Measurements from ENCODE around the gene MCC. TPM values are rescaled to one million over a fixed set of nuclear protein-coding genes. Genes with fewer than 3 reads are reported as not detected.

MCC gene
- total RNA-seq, 2 donors from 2014 or later, result 164 to 187 TPM

DNA sequence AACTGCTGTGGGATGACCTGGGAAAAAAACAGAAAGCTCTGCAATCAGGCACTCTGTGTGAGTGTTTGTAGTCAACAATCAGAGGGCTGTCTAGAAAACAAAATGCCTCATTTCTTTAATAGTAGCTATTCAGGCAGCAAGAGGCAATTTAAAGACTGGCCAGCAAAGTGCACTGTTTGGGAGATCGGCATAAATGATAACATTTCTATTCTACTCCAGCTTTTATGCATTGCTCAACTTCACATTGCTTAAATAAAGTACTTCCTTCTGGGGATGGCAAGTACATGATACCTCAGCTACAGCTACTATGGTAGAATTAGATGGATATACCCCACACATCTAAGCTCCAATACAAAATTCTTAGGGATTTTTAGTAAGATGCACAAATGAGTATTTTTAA, 318.5 kb downstream of the MCC start:
- Histone ChIP-seq H3K27me3 (ENCODE audit: control insufficient read depth, insufficient read depth, low read length, poor library complexity, severe bottlenecking) (no peaks in the 10 kb centered on the region), H3K4me3 (ENCODE audit: low read length) (no peak overlapping the region), H3K9me3 (ENCODE audit: control insufficient read depth, low read length) (no peaks in the 10 kb centered on the region), H3K9ac (ENCODE audit: extremely low read depth, low read length, poor library complexity, severe bottlenecking) (no peak overlapping the region), H3K27ac (ENCODE audit: low read depth, low read length) (no peak overlapping the region), H3K36me3 (ENCODE audit: control insufficient read depth, insufficient read depth, low read length) (peaks cover 57% of the 10 kb centered on the region), H3K4me1 (ENCODE audit: control insufficient read depth, insufficient read depth, low read length) (peaks cover 21% of the 10 kb centered on the region)
- H3K27ac Mint-ChIP-seq, result no peak overlapping the region
- WGBS, 2 experiments (ENCODE audit: insufficient coverage in 1 of 2, insufficient read length in 1 of 2), result 97% methylated on average over 1 of the region's 1 CpG; no CpG with 5 or more reads in 1 of the 2 experiments
- peak; percentile 22 for DNase-seq
- H3K27me3 Mint-ChIP-seq (ENCODE audit: insufficient read depth), result no peaks in the 10 kb centered on the region
- H3K4me1 Mint-ChIP-seq, result peaks cover 69% of the 10 kb centered on the region
- TF ChIP-seq, protein P1, sequence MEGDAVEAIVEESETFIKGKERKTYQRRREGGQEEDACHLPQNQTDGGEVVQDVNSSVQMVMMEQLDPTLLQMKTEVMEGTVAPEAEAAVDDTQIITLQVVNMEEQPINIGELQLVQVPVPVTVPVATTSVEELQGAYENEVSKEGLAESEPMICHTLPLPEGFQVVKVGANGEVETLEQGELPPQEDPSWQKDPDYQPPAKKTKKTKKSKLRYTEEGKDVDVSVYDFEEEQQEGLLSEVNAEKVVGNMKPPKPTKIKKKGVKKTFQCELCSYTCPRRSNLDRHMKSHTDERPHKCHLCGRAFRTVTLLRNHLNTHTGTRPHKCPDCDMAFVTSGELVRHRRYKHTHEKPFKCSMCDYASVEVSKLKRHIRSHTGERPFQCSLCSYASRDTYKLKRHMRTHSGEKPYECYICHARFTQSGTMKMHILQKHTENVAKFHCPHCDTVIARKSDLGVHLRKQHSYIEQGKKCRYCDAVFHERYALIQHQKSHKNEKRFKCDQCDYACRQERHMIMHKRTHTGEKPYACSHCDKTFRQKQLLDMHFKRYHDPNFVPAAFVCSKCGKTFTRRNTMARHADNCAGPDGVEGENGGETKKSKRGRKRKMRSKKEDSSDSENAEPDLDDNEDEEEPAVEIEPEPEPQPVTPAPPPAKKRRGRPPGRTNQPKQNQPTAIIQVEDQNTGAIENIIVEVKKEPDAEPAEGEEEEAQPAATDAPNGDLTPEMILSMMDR (conservative IDR thresholded peaks at IDR 0.05), result no peak
- no peaks in the 10 kb centered on the region for H3K9me3 Mint-ChIP-seq
- no peak overlapping the region for H3K4me3 Mint-ChIP-seq
- peaks cover 26% of the 10 kb centered on the region for H3K36me3 Mint-ChIP-seq (ENCODE audit: low read depth)

DNA sequence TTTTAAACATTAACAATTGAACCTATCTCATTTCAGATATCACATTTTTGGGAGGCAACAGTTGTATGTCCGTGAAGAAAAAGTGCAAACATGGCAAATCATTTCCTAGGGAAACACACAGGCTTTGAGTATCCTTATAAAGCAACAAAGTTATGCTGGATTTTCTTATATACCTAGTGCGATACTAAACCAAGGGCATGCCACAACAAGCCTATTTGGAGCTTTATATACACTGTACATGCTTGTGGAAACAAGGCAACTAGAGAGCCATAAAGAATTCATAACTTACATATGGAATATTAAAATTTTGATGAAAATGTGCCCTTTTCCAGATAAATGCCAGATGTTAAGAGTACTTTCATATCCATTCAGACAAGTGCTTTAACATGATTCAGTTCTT, 320.3 kb downstream of the MCC start:
- TF ChIP-seq, protein P1 (conservative IDR thresholded peaks at IDR 0.05), result no peak
- Mint-ChIP-seq H3K27ac (no peak overlapping the region), H3K27me3 (ENCODE audit: insufficient read depth) (no peaks in the 10 kb centered on the region), H3K4me1 (peaks cover 81% of the 10 kb centered on the region), H3K9me3 (no peaks in the 10 kb centered on the region), H3K4me3 (no peak overlapping the region), H3K36me3 (ENCODE audit: low read depth) (peaks cover 27% of the 10 kb centered on the region)
- H3K36me3 ChIP-seq (ENCODE audit: control insufficient read depth, insufficient read depth, low read length), result peaks cover 43% of the 10 kb centered on the region
- H3K4me3 ChIP-seq (ENCODE audit: low read length), result no peak overlapping the region
- DNase-seq, result no peak
- peaks cover 29% of the 10 kb centered on the region for H3K4me1 ChIP-seq (ENCODE audit: control insufficient read depth, insufficient read depth, low read length)
- H3K27me3 ChIP-seq (ENCODE audit: control insufficient read depth, insufficient read depth, low read length, poor library complexity, severe bottlenecking), result no peaks in the 10 kb centered on the region
- WGBS, 2 experiments (ENCODE audit: insufficient coverage in 1 of 2, insufficient read length in 1 of 2), result 94 to 100% methylated on average over 1 to 2 of the region's 2 CpGs
- no peaks in the 10 kb centered on the region for H3K9me3 ChIP-seq (ENCODE audit: control insufficient read depth, low read length)
- H3K9ac ChIP-seq (ENCODE audit: extremely low read depth, low read length, poor library complexity, severe bottlenecking), result no peak overlapping the region
- no peak overlapping the region for H3K27ac ChIP-seq (ENCODE audit: low read depth, low read length)

DNA sequence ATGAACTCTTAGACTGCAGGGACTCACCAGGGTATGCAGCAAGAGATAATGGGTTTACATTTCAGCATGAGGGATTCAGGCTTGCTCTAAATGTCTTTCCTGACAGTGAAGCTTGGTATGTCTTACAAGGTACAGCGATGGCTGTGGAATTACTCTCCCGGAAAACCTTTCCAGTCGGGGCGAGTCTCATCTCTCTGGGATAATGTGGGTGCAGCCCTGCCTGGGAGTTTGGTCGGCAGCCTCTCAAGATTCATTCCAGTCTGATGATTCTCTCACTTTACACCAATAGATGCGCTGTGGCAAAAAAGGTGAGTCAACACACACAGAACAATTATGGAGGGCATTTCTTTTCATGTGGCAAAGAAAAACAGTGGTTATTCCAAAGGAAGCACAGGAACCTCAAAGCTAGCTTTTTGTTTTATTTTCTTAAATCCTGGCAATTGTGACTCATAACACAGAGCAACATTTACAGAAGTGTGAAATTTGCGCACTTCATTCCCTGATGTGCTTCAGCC, 321.3 kb downstream of the MCC start:
- no peak overlapping the region for H3K9ac ChIP-seq (ENCODE audit: extremely low read depth, low read length, poor library complexity, severe bottlenecking)

More for the DNA sequence above, 321.3 kb downstream of the MCC start:
- no peaks in the 10 kb centered on the region for H3K27me3 ChIP-seq (ENCODE audit: control insufficient read depth, insufficient read depth, low read length, poor library complexity, severe bottlenecking)
- H3K4me1 ChIP-seq (ENCODE audit: control insufficient read depth, insufficient read depth, low read length), result peaks cover 29% of the 10 kb centered on the region
- Mint-ChIP-seq H3K36me3 (ENCODE audit: low read depth) (peaks cover 32% of the 10 kb centered on the region), H3K4me3 (no peak overlapping the region), H3K27me3 (ENCODE audit: insufficient read depth) (no peaks in the 10 kb centered on the region), H3K9me3 (no peaks in the 10 kb centered on the region), H3K4me1 (peaks cover 78% of the 10 kb centered on the region), H3K27ac (peak overlapping the region; percentile 49)
- H3K36me3 ChIP-seq (ENCODE audit: control insufficient read depth, insufficient read depth, low read length), result peaks cover 48% of the 10 kb centered on the region
- no peaks in the 10 kb centered on the region for H3K9me3 ChIP-seq (ENCODE audit: control insufficient read depth, low read length)
- TF ChIP-seq, protein P1 (conservative IDR thresholded peaks at IDR 0.05), result no peak
- H3K27ac ChIP-seq (ENCODE audit: low read depth, low read length), result no peak overlapping the region
- 86 to 90% methylated on average over 3 to 7 of the region's 7 CpGs for WGBS, 2 experiments (ENCODE audit: insufficient coverage in 1 of 2, insufficient read length in 1 of 2)
- peak; percentile 44 for DNase-seq
- H3K4me3 ChIP-seq (ENCODE audit: low read length), result no peak overlapping the region
